PC-9 (cell line): ENCODE measurements around the gene PLEKHA5. TPM values are rescaled to one million over a fixed set of nuclear protein-coding genes. Genes with fewer than 3 reads are reported as not detected.
"Not testable (repeated sequence)": the region's sequence is repeated elsewhere in the genome, so short reads cannot be mapped to it uniquely, and the experiment has no call there.

Source experiments
- BruUV-seq: library from RNA; stranded (reverse); fragments of 400-500 nt; replicated peaks from 2 replicates; lab custom pipeline; 2021; lab: Mats Ljungman, UMichigan
- CTCF ChIA-PET: fragments of 300-600 bp; sonication (Branson Sonifier 250); formaldehyde crosslinking; loops from one replicate; lab custom pipeline; 2022; ENCODE audit warnings: antibody characterized with exemption; lab: Charles Lee
- POLR2A ChIA-PET: fragments of 300-600 bp; sonication (Branson Sonifier 250); formaldehyde crosslinking; loops from one replicate; lab custom pipeline; 2022; ENCODE audit warnings: antibody characterized with exemption; ENCODE audit not compliant: unreplicated experiment; lab: Charles Lee
- DNase-seq, 2 experiments: peaks; one replicate each; pipeline versions ENCODE4 v3.0.0 to v3.0.0-alpha.2; 2015 to 2022; ENCODE audit warnings: mixed read lengths in 1 of 2
- H2AFZ ChIP-seq: fragments of 200-600 bp; sonication (generic); 2 replicates; pipeline ENCODE4 v1.8.1; 2017; ENCODE audit warnings: antibody characterized with exemption
- H3F3A ChIP-seq: fragments of 200-600 bp; sonication (generic); 2 replicates; pipeline ENCODE4 v1.8.1; 2017; ENCODE audit warnings: antibody characterized with exemption, mild to moderate bottlenecking, low read depth; ENCODE audit not compliant: insufficient read depth
- H3K27ac ChIP-seq: fragments of 200-600 bp; sonication (generic); 2 replicates; pipeline ENCODE4 v1.6.1; 2016; ENCODE audit warnings: mixed run types
- H3K27me3 ChIP-seq: fragments of 200-600 bp; sonication (generic); 2 replicates; pipeline ENCODE4 v1.6.1; 2016; ENCODE audit warnings: low read depth, mixed run types; ENCODE audit not compliant: insufficient read depth
- H3K36me3 ChIP-seq: fragments of 200-600 bp; sonication (generic); 2 replicates; pipeline ENCODE4 v1.6.1; 2016; ENCODE audit warnings: low read depth, mixed run types
- H3K4me1 ChIP-seq: fragments of 200-600 bp; sonication (generic); replicated peaks from 2 replicates; pipeline ENCODE4 v1.6.1; 2016; ENCODE audit warnings: mixed run types; ENCODE audit not compliant: insufficient read depth
- H3K4me2 ChIP-seq: fragments of 200-600 bp; sonication (generic); 2 replicates; pipeline ENCODE4 v1.6.1; 2017; ENCODE audit warnings: mixed run types
- H3K4me3 ChIP-seq: fragments of 200-600 bp; sonication (generic); 2 replicates; pipeline ENCODE4 v1.6.1; 2016; ENCODE audit warnings: mixed run types
- H3K79me2 ChIP-seq: fragments of 200-600 bp; sonication (generic); 2 replicates; pipeline ENCODE4 v1.6.1; 2017; ENCODE audit warnings: low read depth, mixed run types
- H3K9me2 ChIP-seq: fragments of 200-600 bp; sonication (generic); 2 replicates; pipeline ENCODE4 v1.8.1; 2017; ENCODE audit warnings: mild to moderate bottlenecking; ENCODE audit not compliant: insufficient read depth
- H3K9me3 ChIP-seq: fragments of 200-600 bp; sonication (generic); 2 replicates; pipeline ENCODE4 v1.8.1; 2016; ENCODE audit warnings: low read depth; ENCODE audit not compliant: insufficient read depth
- H4K20me1 ChIP-seq: fragments of 200-600 bp; sonication (generic); 2 replicates; pipeline ENCODE4 v1.8.1; 2017; ENCODE audit not compliant: insufficient read depth
- EZH2 ChIP-seq: fragments of 200-600 bp; sonication (generic); IDR thresholded peaks from 2 replicates; pipeline ENCODE4 v1.8.0; 2017; ENCODE audit warnings: antibody characterized with exemption, low read depth
- intact Hi-C: fragments of 100-400 bp; cut with micrococcal nuclease; formaldehyde crosslinking; loops from one replicate; pipeline ENCODE4 v1.10.0; 2022; ENCODE audit not compliant: unreplicated experiment
- total RNA-seq: library from RNA; stranded (reverse); gene quantifications from 2 replicates; pipeline ENCODE4 v1.2.3, GENCODE V29; 2021
- TF ChIP-seq, protein P1 (sequence below): fragments of 200-600 bp; sonication (generic); conservative IDR thresholded peaks from 2 replicates; pipeline ENCODE4 v1.6.1; 2017; ENCODE audit warnings: mixed run types, antibody characterized with exemption, mild to moderate bottlenecking, moderate library complexity

The PLEKHA5 gene
- total RNA-seq, 1 experiment from 2014 or later = 54.1 TPM

GRCh38 chr12:19394385-19394784, 264.9 kb downstream of the PLEKHA5 start:
- Histone ChIP-seq H3K27me3 (no peaks in the 10 kb centered on the region), H3K9me3 (no peaks in the 10 kb centered on the region), H3K4me2 (no peak overlapping the region), H3K4me3 (no peak overlapping the region), H3K4me1 (peaks cover 28% of the 10 kb centered on the region), H2AFZ (no peak overlapping the region), H3K36me3 (no peaks in the 10 kb centered on the region), H4K20me1 (no peaks in the 10 kb centered on the region), H3F3A (peaks cover 29% of the 10 kb centered on the region), H3K9me2 (no peaks in the 10 kb centered on the region), H3K27ac (no peak overlapping the region), H3K79me2 (no peaks in the 10 kb centered on the region)
- ChIA-PET POLR2A (no interaction called here), CTCF (no interaction called here)
- TF ChIP-seq, protein P1, sequence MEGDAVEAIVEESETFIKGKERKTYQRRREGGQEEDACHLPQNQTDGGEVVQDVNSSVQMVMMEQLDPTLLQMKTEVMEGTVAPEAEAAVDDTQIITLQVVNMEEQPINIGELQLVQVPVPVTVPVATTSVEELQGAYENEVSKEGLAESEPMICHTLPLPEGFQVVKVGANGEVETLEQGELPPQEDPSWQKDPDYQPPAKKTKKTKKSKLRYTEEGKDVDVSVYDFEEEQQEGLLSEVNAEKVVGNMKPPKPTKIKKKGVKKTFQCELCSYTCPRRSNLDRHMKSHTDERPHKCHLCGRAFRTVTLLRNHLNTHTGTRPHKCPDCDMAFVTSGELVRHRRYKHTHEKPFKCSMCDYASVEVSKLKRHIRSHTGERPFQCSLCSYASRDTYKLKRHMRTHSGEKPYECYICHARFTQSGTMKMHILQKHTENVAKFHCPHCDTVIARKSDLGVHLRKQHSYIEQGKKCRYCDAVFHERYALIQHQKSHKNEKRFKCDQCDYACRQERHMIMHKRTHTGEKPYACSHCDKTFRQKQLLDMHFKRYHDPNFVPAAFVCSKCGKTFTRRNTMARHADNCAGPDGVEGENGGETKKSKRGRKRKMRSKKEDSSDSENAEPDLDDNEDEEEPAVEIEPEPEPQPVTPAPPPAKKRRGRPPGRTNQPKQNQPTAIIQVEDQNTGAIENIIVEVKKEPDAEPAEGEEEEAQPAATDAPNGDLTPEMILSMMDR = no peak
- no peak for TF ChIP-seq EZH2
- no peak for DNase-seq
- intact Hi-C loops = loop anchor here (10.0 kb wide), 1 partner anchor 230 kb away; no protein-coding TSS in a partner anchor
- BruUV-seq = no TSS peak

GRCh38 chr12:19397534-19397933, 268.0 kb downstream of the PLEKHA5 start:
- Histone ChIP-seq H3K4me2 (no peak overlapping the region), H4K20me1 (no peaks in the 10 kb centered on the region), H3K4me3 (no peak overlapping the region), H3K27me3 (no peaks in the 10 kb centered on the region), H3K79me2 (no peaks in the 10 kb centered on the region), H3K27ac (no peak overlapping the region), H3K9me2 (no peaks in the 10 kb centered on the region), H2AFZ (no peak overlapping the region), H3K9me3 (no peaks in the 10 kb centered on the region), H3K36me3 (no peaks in the 10 kb centered on the region), H3F3A (peaks cover 15% of the 10 kb centered on the region; the same call in 1 of the 2 replicates), H3K4me1 (peaks cover 15% of the 10 kb centered on the region)
- peak; percentile 85 to 86 for DNase-seq
- BruUV-seq = no TSS peak
- no peak for TF ChIP-seq EZH2
- TF ChIP-seq, protein P1 = no peak
- CTCF ChIA-PET = no interaction called here
- POLR2A ChIA-PET = interaction anchor here (0.6 to 0.8 kb wide), 4 partner anchors 15 to 1302 kb away, joined by 4 to 11 read pairs (median 6); no protein-coding TSS in a partner anchor
- intact Hi-C loops = loop anchor here (5.0 to 10.0 kb wide), 2 partner anchors 35 to 227 kb away; no protein-coding TSS in a partner anchor

DNA sequence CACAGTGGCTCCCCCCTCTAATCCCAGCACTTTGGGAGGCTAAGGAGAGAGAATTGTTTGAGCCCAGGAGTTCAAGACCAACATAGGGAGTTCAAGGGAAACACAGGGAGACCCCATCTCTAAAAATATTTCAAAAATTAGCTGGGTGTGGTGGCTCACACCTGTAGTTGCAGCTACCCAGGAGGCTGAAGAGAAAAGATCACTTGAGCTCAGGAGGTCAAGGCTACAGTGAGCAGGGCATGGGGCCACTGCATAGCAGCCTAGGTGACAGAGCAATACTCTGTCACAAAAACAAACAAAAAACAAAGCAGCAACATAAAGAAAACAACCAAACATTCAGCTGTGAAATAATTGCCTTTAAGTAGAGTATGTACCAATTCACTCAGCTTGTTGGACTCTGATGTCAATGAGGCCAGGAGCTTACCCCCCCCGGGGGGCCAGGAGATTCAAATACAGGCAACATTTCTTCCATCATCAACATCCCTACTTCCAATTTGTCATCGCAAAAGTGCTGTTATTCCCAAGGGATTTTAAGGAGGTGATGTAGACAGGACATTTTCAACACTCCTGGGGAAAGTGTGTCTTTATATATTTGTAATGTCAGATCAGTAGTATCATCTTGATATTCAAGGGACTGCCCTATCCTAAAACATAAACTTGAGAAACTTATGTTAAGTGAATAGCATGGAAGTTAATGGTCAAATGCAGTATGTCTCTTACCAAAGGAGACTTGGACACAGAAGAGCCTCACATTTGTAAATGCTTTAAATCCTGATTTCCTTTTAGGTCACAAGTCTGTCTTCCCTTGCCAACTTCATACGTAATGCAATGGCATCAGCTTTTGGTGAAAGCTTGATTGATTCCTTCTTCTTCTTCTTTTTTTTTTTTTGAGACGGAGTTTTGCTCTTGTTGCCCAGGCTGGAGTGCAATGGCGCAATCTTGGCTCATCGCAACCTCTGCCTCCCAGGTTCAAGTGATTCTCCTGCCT, 269.1 kb downstream of the PLEKHA5 start:
- Histone ChIP-seq H3K36me3 (no peaks in the 10 kb centered on the region), H3K4me3 (no peak overlapping the region), H3K4me1 (peaks cover 15% of the 10 kb centered on the region), H3K9me3 (no peaks in the 10 kb centered on the region), H3K4me2 (no peak overlapping the region), H3K27me3 (no peaks in the 10 kb centered on the region), H3K79me2 (no peaks in the 10 kb centered on the region), H3K27ac (no peak overlapping the region), H3F3A (peaks cover 15% of the 10 kb centered on the region; the same call in 1 of the 2 replicates), H3K9me2 (no peaks in the 10 kb centered on the region), H2AFZ (no peak overlapping the region), H4K20me1 (no peaks in the 10 kb centered on the region)
- no peak for DNase-seq
- no peak for TF ChIP-seq EZH2
- POLR2A ChIA-PET = no interaction called here
- BruUV-seq = no TSS peak
- intact Hi-C loops = loop anchor here (5.0 to 10.0 kb wide), 2 partner anchors 34 to 226 kb away; no protein-coding TSS in a partner anchor
- CTCF ChIA-PET = no interaction called here

DNA sequence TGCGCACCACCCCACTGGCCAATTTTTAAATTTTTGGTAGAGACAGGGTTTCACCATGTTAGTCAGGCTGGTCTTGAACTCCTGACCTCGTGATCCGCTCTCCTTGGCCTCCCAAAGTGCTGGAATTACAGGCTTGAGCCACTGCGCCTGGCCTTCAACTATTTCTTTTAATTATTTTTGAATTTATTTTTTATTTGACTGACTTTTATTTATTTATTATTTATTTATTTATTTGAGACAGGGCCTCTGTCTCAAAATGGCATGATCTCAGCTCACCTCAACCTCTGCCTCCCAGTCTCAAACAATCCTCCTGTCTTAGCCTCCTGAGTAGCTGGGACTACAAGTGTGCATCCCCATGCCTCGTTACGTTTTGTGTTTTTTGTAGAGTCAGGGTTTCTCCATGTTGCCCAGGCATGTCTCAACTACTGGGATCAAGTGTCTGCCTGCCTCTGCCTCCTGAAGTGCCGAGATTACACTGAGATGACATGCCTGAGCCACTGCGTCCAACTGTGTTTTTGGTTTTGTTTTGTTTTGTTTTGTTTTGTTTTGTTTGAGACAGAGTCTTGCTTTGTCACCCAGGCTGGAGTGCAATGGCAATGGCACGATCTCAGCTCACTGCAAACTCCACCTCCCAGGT, 271.2 kb downstream of the PLEKHA5 start:
- H2AFZ ChIP-seq, CTCF ChIA-PET, H3K79me2 ChIP-seq, H3K27ac ChIP-seq, intact Hi-C loops, H3K4me2 ChIP-seq, DNase-seq, BruUV-seq, H3K9me2 ChIP-seq, H3K9me3 ChIP-seq, H3K27me3 ChIP-seq, H4K20me1 ChIP-seq, H3K4me3 ChIP-seq, H3K36me3 ChIP-seq, POLR2A ChIA-PET: not testable (repeated sequence)
- H3K4me1 ChIP-seq = peaks cover 15% of the 10 kb centered on the region
- peaks cover 15% of the 10 kb centered on the region; the same call in 1 of the 2 replicates for H3F3A ChIP-seq
